Suprapubic skin (tissue), 4 donors: ENCODE measurements around the gene TRMT61A.

Experiments used
- CTCF ChIP-seq, 2 donors: fragments of 200-600 bp in 1 of 2; fragments of 450-650 bp in 1 of 2; sonication (generic) in 1 of 2; IDR thresholded peaks; one replicate each; pipeline ENCODE4 v1.5.1; 2016 to 2019; ENCODE audit warnings: antibody characterized with exemption in 2 of 2, mild to moderate bottlenecking in 1 of 2, moderate library complexity in 1 of 2
- EP300 ChIP-seq: sonication (generic); formaldehyde crosslinking; IDR thresholded peaks from one replicate; pipeline ENCODE4 v1.6.1; 2017; ENCODE audit warnings: antibody characterized with exemption
- POLR2A ChIP-seq, 2 donors: fragments of 450-650 bp; IDR thresholded peaks; one replicate each; pipeline ENCODE4 v1.6.1; 2017; ENCODE audit warnings: antibody characterized with exemption in 2 of 2, mild to moderate bottlenecking in 2 of 2, moderate library complexity in 2 of 2
- POLR2AphosphoS5 ChIP-seq, 3 donors: sonication (generic); formaldehyde crosslinking; IDR thresholded peaks; one replicate each; pipeline ENCODE4 v1.6.1; 2017; ENCODE audit warnings: antibody characterized with exemption in 3 of 3

GRCh38 chr14:103569408-103569807 lies 40.4 kb downstream of the TRMT61A start:
- TF ChIP-seq CTCF (IDR thresholded peaks at IDR 0.05) (no peak), POLR2A (IDR thresholded peaks at IDR 0.05) (no peak), POLR2AphosphoS5 (IDR thresholded peaks at IDR 0.05) (no peak), EP300 (no peak)
